NCI-H2029 (cell line): ENCODE data around the gene IGF2.

Experiments
- DNase-seq: peaks from one replicate; lab custom pipeline; 2025; lab: John Stamatoyannopoulos, UW

The IGF2 gene

GRCh38 chr11:2153581-2154194 lies 14.5 kb upstream of the IGF2 start:
- no peak for DNase-seq

GRCh38 chr11:2151500-2152257 lies 12.5 kb upstream of the IGF2 start:
- DNase-seq: peak; percentile 45

- no peak for DNase-seq
Observed at GRCh38 chr11:2149864-2150847, 11.0 kb upstream of the IGF2 start.

GRCh38 chr11:2149460-2149859 lies 10.3 kb upstream of the IGF2 start:
- no peak for DNase-seq

GRCh38 chr11:2148595-2148994 lies 9.4 kb upstream of the IGF2 start:
- DNase-seq: no peak

GRCh38 chr11:2147391-2147790 lies 8.2 kb upstream of the IGF2 start:
- DNase-seq: no peak

GRCh38 chr11:2146051-2146450 lies 6.9 kb upstream of the IGF2 start:
- no peak for DNase-seq

- DNase-seq: no peak
Observed at GRCh38 chr11:2144544-2145248, 5.5 kb upstream of the IGF2 start.

GRCh38 chr11:2143799-2144543 lies 4.8 kb upstream of the IGF2 start:
- no peak for DNase-seq

GRCh38 chr11:2143477-2143798 lies 4.2 kb upstream of the IGF2 start:
- DNase-seq: no peak

- no peak for DNase-seq
Observed at GRCh38 chr11:2142762-2143202, 3.6 kb upstream of the IGF2 start.

- DNase-seq: no peak
Observed at GRCh38 chr11:2142300-2142759, 3.1 kb upstream of the IGF2 start.

- no peak for DNase-seq
Observed at GRCh38 chr11:2140411-2141400, 1.5 kb upstream of the IGF2 start.

GRCh38 chr11:2139621-2140337 lies 590 bp upstream of the IGF2 start:
- DNase-seq: no peak

GRCh38 chr11:2138431-2139122 lies 612 bp downstream of the IGF2 start:
- DNase-seq: no peak

GRCh38 chr11:2138068-2138430 lies 1.1 kb downstream of the IGF2 start:
- DNase-seq: no peak

- DNase-seq: no peak
Observed at GRCh38 chr11:2137202-2138067, 1.8 kb downstream of the IGF2 start.

GRCh38 chr11:2136952-2137201 lies 2.3 kb downstream of the IGF2 start:
- DNase-seq: no peak
